Amniotic epithelial cell (primary cell): Measurements from ENCODE around the gene RPA3.
"Not testable (repeated sequence)": the region's sequence is repeated elsewhere in the genome, so short reads cannot be mapped to it uniquely, and the experiment has no call there.

ENCODE experiments used
- DNase-seq: peaks from one replicate; pipeline ENCODE4 v3.0.0-alpha.2; 2010; ENCODE audit warnings: low read depth

RPA3 gene

GRCh38 chr7:7694542-7694941 lies 23.9 kb downstream of the RPA3 start:
- no peak for DNase-seq

- DNase-seq = peak; percentile 77
Measured at GRCh38 chr7:7693881-7694280, 24.5 kb downstream of the RPA3 start.

GRCh38 chr7:7688956-7689355 lies 29.5 kb downstream of the RPA3 start:
- no peak for DNase-seq

- no peak for DNase-seq
Measured at GRCh38 chr7:7688310-7688709, 30.1 kb downstream of the RPA3 start.

GRCh38 chr7:7687800-7688199 lies 30.6 kb downstream of the RPA3 start:
- no peak for DNase-seq

GRCh38 chr7:7686811-7687508 lies 31.4 kb downstream of the RPA3 start:
- peak; percentile 62 for DNase-seq

- DNase-seq = no peak
Measured at GRCh38 chr7:7682861-7683260, 35.5 kb downstream of the RPA3 start.

- no peak for DNase-seq
Measured at GRCh38 chr7:7681936-7682329, 36.5 kb downstream of the RPA3 start.

- peak; percentile 75 for DNase-seq
Measured at GRCh38 chr7:7681191-7681935, 37.0 kb downstream of the RPA3 start.

- DNase-seq = not testable (repeated sequence)
Measured at GRCh38 chr7:7679640-7680039, 38.8 kb downstream of the RPA3 start.

GRCh38 chr7:7675686-7676085 lies 42.7 kb downstream of the RPA3 start:
- no peak for DNase-seq

- no peak for DNase-seq
Measured at GRCh38 chr7:7673240-7673550, 45.2 kb downstream of the RPA3 start.

- DNase-seq = no peak
Measured at GRCh38 chr7:7672545-7673239, 45.7 kb downstream of the RPA3 start.

- no peak for DNase-seq
Measured at GRCh38 chr7:7671361-7671760, 47.0 kb downstream of the RPA3 start.

GRCh38 chr7:7670490-7670889 lies 47.9 kb downstream of the RPA3 start:
- no peak for DNase-seq

GRCh38 chr7:7668706-7669105 lies 49.7 kb downstream of the RPA3 start:
- DNase-seq = no peak

- DNase-seq = no peak
Measured at GRCh38 chr7:7667187-7667586, 51.2 kb downstream of the RPA3 start.

GRCh38 chr7:7665031-7665430 lies 53.4 kb downstream of the RPA3 start:
- no peak for DNase-seq

GRCh38 chr7:7664291-7664690 lies 54.1 kb downstream of the RPA3 start:
- DNase-seq = peak; percentile 30

- DNase-seq = peak; percentile 23
Measured at GRCh38 chr7:7662527-7662926, 55.9 kb downstream of the RPA3 start.

GRCh38 chr7:7656459-7656858 lies 61.9 kb downstream of the RPA3 start:
- not testable (repeated sequence) for DNase-seq

- DNase-seq = peak; percentile 63
Measured at GRCh38 chr7:7654964-7655715, 63.3 kb downstream of the RPA3 start.
